ENCODE measurements around the gene ITPKC. TPM values are rescaled to one million over a fixed set of nuclear protein-coding genes. Genes with fewer than 3 reads are reported as not detected.

ITPKC gene
- total RNA-seq, 2 donors from 2014 or later: 40.8 to 44.5 TPM

DNA sequence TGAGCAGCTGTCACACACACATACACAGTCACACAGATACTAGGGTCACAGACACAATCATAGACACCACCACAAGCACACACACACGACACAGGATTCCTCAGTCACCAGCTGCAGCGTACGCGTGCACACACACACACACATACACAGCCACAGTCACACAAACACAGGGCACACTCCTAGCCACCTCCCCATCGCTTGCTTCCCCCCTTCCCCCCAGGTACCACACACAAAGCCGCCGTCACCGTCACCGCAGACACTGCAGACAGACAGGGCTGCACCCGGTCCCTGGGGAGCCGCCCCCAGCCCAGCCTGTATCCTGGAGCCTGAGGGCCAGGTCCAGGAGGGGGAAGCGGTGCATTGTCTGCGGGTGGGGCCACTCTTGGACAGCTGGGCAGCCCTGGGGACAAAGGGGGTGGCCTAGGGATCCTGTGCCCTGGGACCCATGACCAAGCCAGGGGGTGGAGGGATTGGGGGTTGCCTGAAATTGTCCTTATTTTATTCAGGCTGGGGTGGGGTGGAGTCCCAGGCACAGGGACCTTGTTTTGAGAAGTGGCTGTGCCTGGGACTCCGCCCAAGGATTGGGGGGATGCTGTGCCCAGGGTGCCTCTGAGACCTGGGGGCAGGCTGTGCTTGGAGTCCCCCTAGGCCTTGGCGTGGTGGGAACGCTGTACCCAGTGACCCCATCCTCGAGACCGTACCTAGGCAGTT lies 27.4 kb upstream of the ITPKC start:
- no peaks in the 10 kb centered on the region for H3K36me3 ChIP-seq
- no peaks in the 10 kb centered on the region for H3K9me3 ChIP-seq
- peaks cover 16% of the 10 kb centered on the region for H3K4me1 ChIP-seq (replicated peaks)
- TF ChIP-seq POLR2A (IDR thresholded peaks at IDR 0.05) (no peak), POLR2AphosphoS5 (IDR thresholded peaks at IDR 0.05) (no peak)
- TF ChIP-seq, protein P1, sequence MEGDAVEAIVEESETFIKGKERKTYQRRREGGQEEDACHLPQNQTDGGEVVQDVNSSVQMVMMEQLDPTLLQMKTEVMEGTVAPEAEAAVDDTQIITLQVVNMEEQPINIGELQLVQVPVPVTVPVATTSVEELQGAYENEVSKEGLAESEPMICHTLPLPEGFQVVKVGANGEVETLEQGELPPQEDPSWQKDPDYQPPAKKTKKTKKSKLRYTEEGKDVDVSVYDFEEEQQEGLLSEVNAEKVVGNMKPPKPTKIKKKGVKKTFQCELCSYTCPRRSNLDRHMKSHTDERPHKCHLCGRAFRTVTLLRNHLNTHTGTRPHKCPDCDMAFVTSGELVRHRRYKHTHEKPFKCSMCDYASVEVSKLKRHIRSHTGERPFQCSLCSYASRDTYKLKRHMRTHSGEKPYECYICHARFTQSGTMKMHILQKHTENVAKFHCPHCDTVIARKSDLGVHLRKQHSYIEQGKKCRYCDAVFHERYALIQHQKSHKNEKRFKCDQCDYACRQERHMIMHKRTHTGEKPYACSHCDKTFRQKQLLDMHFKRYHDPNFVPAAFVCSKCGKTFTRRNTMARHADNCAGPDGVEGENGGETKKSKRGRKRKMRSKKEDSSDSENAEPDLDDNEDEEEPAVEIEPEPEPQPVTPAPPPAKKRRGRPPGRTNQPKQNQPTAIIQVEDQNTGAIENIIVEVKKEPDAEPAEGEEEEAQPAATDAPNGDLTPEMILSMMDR (IDR thresholded peaks at IDR 0.05): no peak
- intact Hi-C loops (cut with DNase I): loop anchor here (2.0 kb wide), 1 partner anchor 61 kb away; the partner anchor contains the start of genes ACTMAP and SNRPA
- H3K27ac ChIP-seq: peak overlapping the region; percentile 74 to 83
- WGBS: 16% methylated on average over 18 of the region's 18 CpGs
- DNase-seq (ENCODE audit: low spot score): no peak
- H3K27me3 ChIP-seq (replicated peaks; ENCODE audit: insufficient read depth): no peaks in the 10 kb centered on the region
- peak overlapping the region; percentile 69 to 84 for H3K4me3 ChIP-seq

DNA sequence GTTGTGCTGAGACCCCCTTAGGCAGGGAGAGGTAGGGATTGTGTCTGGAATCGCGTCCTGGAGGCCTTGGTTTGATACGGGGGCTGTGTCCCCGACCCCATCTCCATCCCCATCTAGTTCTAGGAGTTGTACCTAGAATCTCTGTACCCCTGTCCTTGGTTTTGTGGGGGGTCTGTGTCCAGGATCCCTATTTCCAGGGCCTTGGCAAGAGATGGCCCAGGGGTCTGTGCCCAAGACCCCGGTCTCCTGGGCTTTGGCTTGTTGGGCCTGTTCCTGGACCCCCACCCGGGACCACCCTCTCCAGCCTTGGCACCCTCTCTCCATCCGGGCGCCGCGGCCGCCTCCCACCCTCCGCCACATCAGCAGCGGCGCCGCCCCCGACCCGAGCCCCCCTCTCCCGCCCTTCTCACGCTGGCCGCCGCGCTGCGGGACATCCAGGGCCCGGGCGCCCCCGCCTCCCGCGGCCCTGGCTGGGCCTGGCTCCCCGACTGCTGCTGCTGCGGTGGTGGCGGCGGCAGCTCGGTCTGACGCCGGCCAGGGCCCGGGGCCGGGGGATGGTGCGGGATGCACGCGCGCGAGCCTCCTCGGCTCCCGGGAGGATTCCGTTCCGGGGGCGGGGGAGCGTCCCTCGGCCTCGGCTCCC lies 26.7 kb upstream of the ITPKC start, which contains the start of gene NUMBL:
Gene NUMBL (minus strand): TSS at position 602 of the 643 bp plus-strand sequence. CDS start 168 bp downstream, at position 434.
- peaks cover 16% of the 10 kb centered on the region for H3K4me1 ChIP-seq (replicated peaks)

DNA sequence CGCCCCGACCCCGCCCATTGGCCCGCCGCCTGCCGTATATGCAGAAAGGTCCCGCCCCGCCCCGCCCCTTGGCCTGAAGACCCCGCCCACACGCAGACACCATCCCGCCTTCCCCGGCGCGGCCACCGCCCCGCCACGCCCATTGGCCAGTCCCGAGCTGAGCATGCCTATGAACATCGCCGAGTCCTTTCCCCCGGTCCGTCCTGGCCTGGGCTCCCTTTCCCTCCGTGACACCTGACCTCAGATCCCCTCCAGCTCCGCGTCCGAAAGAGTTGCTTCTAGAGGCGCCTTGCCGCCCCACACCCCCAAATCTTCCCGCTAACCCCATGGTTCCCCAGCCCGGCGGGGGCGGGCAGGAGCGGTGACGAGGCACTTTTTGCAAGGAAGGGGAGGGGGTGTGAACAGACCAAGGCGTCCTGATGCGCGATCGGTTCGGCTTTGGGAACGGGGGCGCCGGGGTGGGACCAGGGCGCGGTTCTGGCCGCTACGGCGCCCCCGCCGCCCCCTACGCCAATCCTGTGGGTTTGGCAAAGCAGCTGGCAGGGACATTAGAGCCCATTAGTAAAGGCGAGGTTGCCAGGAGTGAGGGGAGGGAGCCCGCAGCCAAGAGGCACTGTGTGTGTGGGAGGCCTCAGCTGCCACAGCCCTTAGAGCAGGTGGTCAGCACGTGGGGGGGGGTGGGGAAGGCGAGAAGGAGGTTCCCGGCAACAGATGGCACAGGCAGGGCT lies 26.1 kb upstream of the ITPKC start:
- intact Hi-C loops (cut with DNase I): loop anchor here (2.0 kb wide), 1 partner anchor 60 kb away; the partner anchor contains the start of genes ACTMAP and SNRPA
- DNase-seq (ENCODE audit: low spot score): peak; percentile 96

More for the DNA sequence above, 26.7 kb upstream of the ITPKC start, which contains the start of gene NUMBL:
- Histone ChIP-seq H3K9me3 (no peaks in the 10 kb centered on the region), H3K27ac (peak within 1 kb of the TSS; percentile 74 to 83), H3K4me3 (peak within 1 kb of the TSS; percentile 69 to 84), H3K36me3 (no peaks in the 10 kb centered on the region), H3K27me3 (replicated peaks; ENCODE audit: insufficient read depth) (no peaks in the 10 kb centered on the region)
- intact Hi-C loops (cut with DNase I): loop anchor here (2.0 kb wide), 1 partner anchor 61 kb away; the partner anchor contains the start of genes ACTMAP and SNRPA
- TF ChIP-seq POLR2A (IDR thresholded peaks at IDR 0.05): peak; percentile 63
- TF ChIP-seq, protein P1 (IDR thresholded peaks at IDR 0.05): no peak
- WGBS: 3% methylated on average over 30 of the region's 50 CpGs
- no peak for DNase-seq (ENCODE audit: low spot score)

DNA sequence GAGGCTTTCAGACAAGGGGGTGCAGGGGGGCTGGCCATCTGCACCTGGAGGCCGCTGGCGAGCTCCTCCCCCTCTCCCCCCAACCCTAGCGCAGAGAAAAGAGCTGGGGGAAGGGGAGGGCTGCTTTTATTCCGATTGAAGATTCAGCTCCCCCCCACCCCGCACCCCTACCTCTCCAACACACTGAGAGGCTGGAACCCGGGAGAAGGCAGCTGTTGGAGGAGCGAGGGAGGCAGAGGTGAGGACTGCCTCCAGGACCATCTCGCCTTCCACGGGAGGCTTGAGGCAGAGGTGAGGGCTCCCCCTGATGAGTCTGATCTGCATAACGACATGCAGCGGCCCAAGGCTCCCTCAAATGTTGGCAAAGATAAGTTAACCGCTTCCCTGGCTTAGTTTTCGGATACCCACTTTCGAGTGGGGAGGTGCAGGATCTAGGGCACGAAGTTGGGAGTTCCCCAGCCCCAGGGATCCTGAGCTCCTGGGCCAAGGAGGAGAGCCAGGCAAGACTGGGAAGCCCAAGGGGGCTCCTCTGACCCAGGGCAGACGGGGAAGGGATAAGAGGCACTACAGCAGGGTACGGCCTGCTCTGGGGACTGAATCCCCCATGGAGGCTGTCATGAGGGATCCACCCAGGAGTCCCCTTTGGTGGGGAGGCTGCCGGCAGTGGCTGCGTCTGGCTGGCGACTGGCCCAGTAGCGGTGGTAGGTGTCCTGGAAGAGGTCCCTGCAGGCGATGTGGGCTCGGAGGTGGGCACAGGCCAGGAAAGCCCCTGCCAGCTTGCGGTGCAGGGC lies 25.3 kb upstream of the ITPKC start:
- Histone ChIP-seq H3K36me3 (no peaks in the 10 kb centered on the region), H3K27me3 (replicated peaks; ENCODE audit: insufficient read depth) (no peaks in the 10 kb centered on the region), H3K9me3 (no peaks in the 10 kb centered on the region), H3K27ac (peak overlapping the region; percentile 74 to 83), H3K4me1 (replicated peaks) (peaks cover 16% of the 10 kb centered on the region), H3K4me3 (peak overlapping the region in 1 of 2 donors; percentile 84)
- DNase-seq (ENCODE audit: low spot score): no peak
- 50% methylated on average over 23 of the region's 24 CpGs for WGBS
- TF ChIP-seq, protein P1 (IDR thresholded peaks at IDR 0.05): no peak
- no peak for TF ChIP-seq POLR2A (IDR thresholded peaks at IDR 0.05)
- no peak for TF ChIP-seq POLR2AphosphoS5 (IDR thresholded peaks at IDR 0.05)
- intact Hi-C loops (cut with DNase I): loop anchor here (2.0 kb wide), 1 partner anchor 59 kb away; the partner anchor contains the start of genes ACTMAP and SNRPA

More for the DNA sequence above, 26.1 kb upstream of the ITPKC start:
- no peaks in the 10 kb centered on the region for H3K27me3 ChIP-seq (replicated peaks; ENCODE audit: insufficient read depth)
- H3K9me3 ChIP-seq: no peaks in the 10 kb centered on the region
- 2% methylated on average over 47 of the region's 56 CpGs for WGBS
- no peaks in the 10 kb centered on the region for H3K36me3 ChIP-seq
- peaks cover 16% of the 10 kb centered on the region for H3K4me1 ChIP-seq (replicated peaks)
- H3K4me3 ChIP-seq: peak overlapping the region; percentile 69 to 84
- peak overlapping the region; percentile 74 to 83 for H3K27ac ChIP-seq
- TF ChIP-seq, protein P1 (IDR thresholded peaks at IDR 0.05): no peak
- TF ChIP-seq POLR2AphosphoS5 (IDR thresholded peaks at IDR 0.05) (peak; percentile 79), POLR2A (IDR thresholded peaks at IDR 0.05) (peak; percentile 22)

Measured in prostate gland (tissue), 2 donors.